ENCODE data around the gene ZNF83.
"Not testable (repeated sequence)": the region's sequence is repeated elsewhere in the genome, so short reads cannot be mapped to it uniquely, and the experiment has no call there.

The ZNF83 gene

DNA sequence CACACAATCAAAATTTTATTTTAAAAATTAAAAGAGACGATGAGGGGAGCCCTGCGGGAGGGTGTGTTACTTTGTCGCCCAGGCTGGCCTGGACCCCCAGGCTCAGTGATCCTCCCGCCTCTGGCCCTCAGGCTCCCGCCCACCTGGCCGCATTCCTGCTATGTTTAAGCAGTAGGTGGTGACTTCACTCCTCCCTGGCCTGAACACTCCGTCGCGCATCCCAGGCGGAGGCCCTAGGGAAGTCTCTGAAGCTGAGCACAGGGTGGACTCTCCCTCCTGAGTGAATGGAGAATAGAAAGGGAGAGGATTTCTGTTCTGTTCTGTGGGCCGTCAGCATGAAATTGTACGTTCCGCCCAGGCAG lies 68.5 kb downstream of the ZNF83 start:
- DNase-seq (ENCODE audit: low read depth) = not testable (repeated sequence)

DNA sequence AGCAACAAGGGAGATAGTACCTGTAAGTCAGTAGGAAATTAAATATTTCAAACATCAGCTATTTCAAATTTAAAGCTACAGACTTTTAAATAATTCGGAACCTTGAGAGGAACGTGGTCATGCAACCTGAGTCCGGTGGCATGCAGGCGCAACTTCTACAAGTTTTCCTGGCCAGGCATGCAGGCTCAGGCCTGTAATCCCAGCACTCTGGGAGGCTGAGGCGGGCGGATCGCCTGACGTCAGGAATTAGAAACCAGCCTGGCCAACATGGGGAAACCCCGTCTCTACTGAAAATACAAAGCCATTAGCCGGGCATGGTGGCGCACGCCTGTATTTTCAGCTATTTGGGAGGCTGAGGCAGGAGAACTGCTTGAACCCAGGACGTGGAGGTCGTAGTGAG lies 70.2 kb downstream of the ZNF83 start:
- no peak for DNase-seq (ENCODE audit: low read depth)

DNA sequence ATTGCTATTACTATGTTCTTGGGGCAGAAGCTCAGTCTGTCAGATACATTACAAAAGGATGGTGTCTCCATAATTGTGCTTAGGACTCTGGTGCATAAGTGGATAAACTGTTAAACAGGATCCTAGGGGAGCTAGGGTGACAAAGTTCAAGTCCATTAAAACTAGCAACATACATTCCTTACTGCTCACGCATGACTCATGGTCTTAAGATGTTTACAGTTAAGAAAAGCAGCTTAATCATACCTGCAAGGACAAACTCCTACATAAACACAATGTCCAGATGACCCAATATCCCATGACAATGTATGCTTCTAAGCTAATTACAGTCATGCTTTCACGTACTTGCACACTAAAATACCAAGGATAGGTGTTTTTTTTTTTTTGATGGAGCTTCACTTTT lies 71.6 kb downstream of the ZNF83 start:
- DNase-seq (ENCODE audit: low read depth) = no peak

DNA sequence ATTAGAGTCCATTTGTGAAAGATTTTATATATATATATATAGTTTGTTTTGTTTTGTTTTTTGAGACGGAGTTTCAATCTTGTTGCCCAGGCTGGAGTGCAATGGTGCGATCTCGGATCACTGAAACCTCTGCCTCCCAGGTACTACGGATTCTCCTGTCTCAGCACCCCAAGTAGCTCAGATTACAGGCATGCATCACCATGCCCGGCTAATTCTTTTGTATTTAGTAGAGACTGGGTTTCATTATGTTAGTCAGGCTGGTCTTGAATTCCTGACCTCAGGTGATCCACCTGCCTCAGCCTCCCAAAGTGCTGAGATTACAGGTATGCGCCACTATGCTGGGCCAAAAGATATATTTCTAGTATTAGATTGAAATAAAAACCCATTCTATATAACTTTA lies 72.0 kb downstream of the ZNF83 start:
- DNase-seq (ENCODE audit: low read depth) = no peak

Measured in fibroblast of the conjunctiva (primary cell).